NCI-H1092 (cell line): ENCODE results near the gene NIP7.
"Not testable (repeated sequence)": the region's sequence is repeated elsewhere in the genome, so short reads cannot be mapped to it uniquely, and the experiment has no call there.

Experiments used
- DNase-seq: peaks from one replicate; lab custom pipeline; 2025; lab: John Stamatoyannopoulos, UW

NIP7 gene

GRCh38 chr16:69339289-69340094 lies at the start of gene NIP7, which contains the start of gene COG8:
Gene NIP7 (plus strand): TSS chr16:69339772. CDS start chr16:69339830, 58 bp downstream.
Gene COG8 (minus strand): TSS chr16:69339564. CDS start chr16:69339552, 12 bp downstream.
- peak; percentile 98 for DNase-seq

GRCh38 chr16:69291657-69292056 lies 47.9 kb upstream of the NIP7 start:
- DNase-seq = not testable (repeated sequence)

GRCh38 chr16:69293401-69293800 lies 46.2 kb upstream of the NIP7 start:
- no peak for DNase-seq

- no peak for DNase-seq
Measured at GRCh38 chr16:69294051-69294450, 45.5 kb upstream of the NIP7 start.

GRCh38 chr16:69296771-69297170 lies 42.8 kb upstream of the NIP7 start:
- DNase-seq = not testable (repeated sequence)

- DNase-seq = no peak
Measured at GRCh38 chr16:69298261-69298660, 41.3 kb upstream of the NIP7 start.

GRCh38 chr16:69301187-69301586 lies 38.4 kb upstream of the NIP7 start:
- no peak for DNase-seq

- no peak for DNase-seq
Measured at GRCh38 chr16:69301861-69302260, 37.7 kb upstream of the NIP7 start.

- no peak for DNase-seq
Measured at GRCh38 chr16:69302301-69302700, 37.3 kb upstream of the NIP7 start.

- DNase-seq = no peak
Measured at GRCh38 chr16:69306031-69306430, 33.5 kb upstream of the NIP7 start.

GRCh38 chr16:69307091-69307490 lies 32.5 kb upstream of the NIP7 start:
- no peak for DNase-seq

GRCh38 chr16:69307856-69308255 lies 31.7 kb upstream of the NIP7 start:
- no peak for DNase-seq

- DNase-seq = no peak
Measured at GRCh38 chr16:69309316-69309715, 30.3 kb upstream of the NIP7 start.

- DNase-seq = peak; percentile 94
Measured at GRCh38 chr16:69310653-69311532, 28.7 kb upstream of the NIP7 start, which contains the start of gene VPS4A. Gene VPS4A (plus strand): TSS chr16:69311350. CDS start chr16:69311512, 162 bp downstream.

GRCh38 chr16:69311533-69312387 lies 27.8 kb upstream of the NIP7 start:
- peak; percentile 33 for DNase-seq

- DNase-seq = no peak
Measured at GRCh38 chr16:69313469-69313868, 26.1 kb upstream of the NIP7 start.

GRCh38 chr16:69314534-69314933 lies 25.0 kb upstream of the NIP7 start:
- no peak for DNase-seq

GRCh38 chr16:69315486-69316311 lies 23.9 kb upstream of the NIP7 start:
- no peak for DNase-seq

- no peak for DNase-seq
Measured at GRCh38 chr16:69316595-69317034, 23.0 kb upstream of the NIP7 start.

- no peak for DNase-seq
Measured at GRCh38 chr16:69318177-69318910, 21.2 kb upstream of the NIP7 start.
